Measurements from ENCODE around the gene A4GNT. TPM values are rescaled to one million over a fixed set of nuclear protein-coding genes. Genes with fewer than 3 reads are reported as not detected.

A4GNT gene
- total and polyA plus RNA-seq, 2 experiments from 2014 or later, result not detected

DNA sequence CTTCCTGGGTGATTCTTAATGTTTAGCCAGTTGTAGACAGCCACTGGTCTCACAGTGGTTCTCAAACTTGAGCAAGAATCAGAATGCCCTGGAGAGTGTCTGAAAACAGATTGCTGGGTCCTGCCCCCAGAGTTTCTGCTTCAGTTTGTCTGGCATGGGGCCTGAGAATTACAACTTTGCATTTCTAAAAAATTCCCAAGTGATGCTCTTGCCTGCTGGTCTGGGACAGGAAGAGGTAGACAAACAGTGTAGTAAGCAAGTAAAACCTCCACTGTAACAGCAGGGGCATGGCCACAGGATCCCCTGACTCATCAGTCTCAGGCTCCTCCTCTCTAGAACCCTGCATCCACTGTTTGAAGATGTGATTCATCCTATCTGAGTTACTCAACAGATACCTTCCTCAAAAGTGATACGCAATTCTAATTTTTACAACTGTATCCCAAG, 53.3 kb downstream of the A4GNT start:
- Histone ChIP-seq H3K27ac (peak overlapping the region; percentile 89), H2AFZ (no peak overlapping the region), H3K79me2 (ENCODE audit: insufficient read depth) (peaks cover 31% of the 10 kb centered on the region), H3K4me3 (no peak overlapping the region), H3K4me1 (ENCODE audit: insufficient read depth) (peaks cover 62% of the 10 kb centered on the region), H3K9me2 (ENCODE audit: insufficient read depth) (no peaks in the 10 kb centered on the region), H4K20me1 (ENCODE audit: insufficient read depth) (no peaks in the 10 kb centered on the region), H3K36me3 (ENCODE audit: low read depth) (peaks cover 16% of the 10 kb centered on the region; the same call in 1 of the 2 replicates), H3K9me3 (ENCODE audit: low read depth) (no peaks in the 10 kb centered on the region), H3K4me2 (ENCODE audit: unreplicated experiment) (peak overlapping the region; percentile 43), H3K27me3 (replicated peaks; ENCODE audit: insufficient read depth) (no peaks in the 10 kb centered on the region), H3K9ac (peak overlapping the region; percentile 49), H3F3A (ENCODE audit: insufficient read depth) (peaks cover 71% of the 10 kb centered on the region)
- WGBS, 2 experiments (ENCODE audit: low coverage in 1 of 2, low lambda C conversion rate in 2 of 2, missing lambda C conversion rate in 2 of 2), result 0 to 4% methylated on average over 1 of the region's 1 CpG
- TF ChIP-seq EZH2phosphoT487 (IDR thresholded peaks at IDR 0.05; ENCODE audit: insufficient read depth, low read depth) (no peak), EZH2 (IDR thresholded peaks at IDR 0.05; ENCODE audit: insufficient read depth, poor library complexity, severe bottlenecking) (no peak)
- DNase-seq, result peak; percentile 98
- in situ Hi-C loops (cut with MboI), result no loop called here

DNA sequence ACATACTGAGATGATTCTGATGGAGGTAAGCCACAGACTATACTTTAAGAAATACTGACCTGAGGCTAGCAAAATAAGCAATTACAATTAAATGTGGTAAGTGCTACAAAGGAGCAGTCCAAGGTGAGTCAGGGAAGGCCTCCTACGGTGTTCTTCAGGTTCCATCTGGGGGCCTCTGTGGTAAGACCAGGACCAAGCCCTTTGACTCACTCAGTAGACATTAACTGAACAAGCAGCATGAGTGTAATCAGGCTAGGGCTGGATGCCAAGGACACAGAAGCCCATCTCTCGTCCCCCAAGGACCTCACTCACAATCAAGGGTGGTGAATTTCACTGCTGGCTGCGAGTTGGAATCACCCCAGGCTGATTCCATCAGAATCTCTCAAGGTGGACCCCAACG, 54.1 kb downstream of the A4GNT start:
- Histone ChIP-seq H3K9me3 (ENCODE audit: low read depth) (no peaks in the 10 kb centered on the region), H3K27me3 (replicated peaks; ENCODE audit: insufficient read depth) (no peaks in the 10 kb centered on the region), H3K36me3 (ENCODE audit: low read depth) (peaks cover 16% of the 10 kb centered on the region; the same call in 1 of the 2 replicates), H3K4me1 (ENCODE audit: insufficient read depth) (peaks cover 54% of the 10 kb centered on the region), H3K9ac (peak overlapping the region; percentile 49), H2AFZ (no peak overlapping the region), H3K4me2 (ENCODE audit: unreplicated experiment) (peak overlapping the region; percentile 1), H3K79me2 (ENCODE audit: insufficient read depth) (peaks cover 39% of the 10 kb centered on the region), H3F3A (ENCODE audit: insufficient read depth) (peaks cover 63% of the 10 kb centered on the region), H4K20me1 (ENCODE audit: insufficient read depth) (no peaks in the 10 kb centered on the region), H3K9me2 (ENCODE audit: insufficient read depth) (no peaks in the 10 kb centered on the region), H3K27ac (peak overlapping the region; percentile 89), H3K4me3 (no peak overlapping the region)
- TF ChIP-seq EZH2 (IDR thresholded peaks at IDR 0.05; ENCODE audit: insufficient read depth, poor library complexity, severe bottlenecking), result no peak
- no peak for TF ChIP-seq EZH2phosphoT487 (IDR thresholded peaks at IDR 0.05; ENCODE audit: insufficient read depth, low read depth)
- in situ Hi-C loops (cut with MboI), result no loop called here
- peak; percentile 83 for DNase-seq
- 50 to 57% methylated on average over 4 of the region's 4 CpGs for WGBS, 2 experiments (ENCODE audit: low coverage in 1 of 2, low lambda C conversion rate in 2 of 2, missing lambda C conversion rate in 2 of 2)

Other genes starting within 250 kb of the A4GNT start
- not detected in 2 replicates for gene CLDN18, start 122.2 kb downstream of the A4GNT start, total RNA-seq (2014; rRNA removed; shearing (Covaris generic))
- 0.18 TPM in 2 replicates for gene CLDN18, start 122.2 kb downstream of the A4GNT start, polyA plus RNA-seq (2016; fragmentation: Nextera tagmentation; extraction: Ambion mirVana)
- gene DZIP1L, start 16.8 kb downstream of the A4GNT start, total RNA-seq (2014; rRNA removed; shearing (Covaris generic)), result 19.8 and 34.0 TPM in 2 replicates
- gene DZIP1L, start 16.8 kb downstream of the A4GNT start, polyA plus RNA-seq (2016; fragmentation: Nextera tagmentation; extraction: Ambion mirVana), result 9.6 and 11.1 TPM in 2 replicates
- 14.7 and 16.9 TPM in 2 replicates for gene DBR1, start 42.5 kb upstream of the A4GNT start, total RNA-seq (2014; rRNA removed; shearing (Covaris generic))
- gene DBR1, start 42.5 kb upstream of the A4GNT start, polyA plus RNA-seq (2016; fragmentation: Nextera tagmentation; extraction: Ambion mirVana), result 12.1 and 12.3 TPM in 2 replicates
- gene ARMC8, start 54.9 kb upstream of the A4GNT start, total RNA-seq (2014; rRNA removed; shearing (Covaris generic)), result 29.2 and 32.9 TPM in 2 replicates
- gene ARMC8, start 54.9 kb upstream of the A4GNT start, polyA plus RNA-seq (2016; fragmentation: Nextera tagmentation; extraction: Ambion mirVana), result 30.1 and 31.2 TPM in 2 replicates
- gene NME9, start 197.5 kb upstream of the A4GNT start, total RNA-seq (2014; rRNA removed; shearing (Covaris generic)), result not detected in 2 replicates
- gene NME9, start 197.5 kb upstream of the A4GNT start, polyA plus RNA-seq (2016; fragmentation: Nextera tagmentation; extraction: Ambion mirVana), result 0.14 TPM in 1 of 2 replicates, not detected in the other
- 54.9 and 56.7 TPM in 2 replicates for gene MRAS, start 216.2 kb upstream of the A4GNT start, total RNA-seq (2014; rRNA removed; shearing (Covaris generic))
- 65.1 and 65.5 TPM in 2 replicates for gene MRAS, start 216.2 kb upstream of the A4GNT start, polyA plus RNA-seq (2016; fragmentation: Nextera tagmentation; extraction: Ambion mirVana)

Data from GM23248 (cell line).